ENCODE data around the gene AHSG. TPM values are rescaled to one million over a fixed set of nuclear protein-coding genes. Genes with fewer than 3 reads are reported as not detected.
A peak's percentile ranks its signal among the peaks of the same experiment; 100 is the strongest.

AHSG gene
- total RNA-seq, 4 donors from 2014 or later = not detected

GRCh38 chr3:186614597-186615483 lies 2.0 kb downstream of the AHSG start:
- Histone ChIP-seq H3K27me3 (no peaks in the 10 kb centered on the region), H3K9me3 (no peaks in the 10 kb centered on the region), H3K4me1 (no peaks in the 10 kb centered on the region), H3K27ac (no peak overlapping the region), H3K4me3 (no peak overlapping the region), H3K36me3 (no peaks in the 10 kb centered on the region)
- intact Hi-C loops (cut with DNase I; ENCODE audit: low total_unique reads) = no loop called here
- TF ChIP-seq, protein P1, sequence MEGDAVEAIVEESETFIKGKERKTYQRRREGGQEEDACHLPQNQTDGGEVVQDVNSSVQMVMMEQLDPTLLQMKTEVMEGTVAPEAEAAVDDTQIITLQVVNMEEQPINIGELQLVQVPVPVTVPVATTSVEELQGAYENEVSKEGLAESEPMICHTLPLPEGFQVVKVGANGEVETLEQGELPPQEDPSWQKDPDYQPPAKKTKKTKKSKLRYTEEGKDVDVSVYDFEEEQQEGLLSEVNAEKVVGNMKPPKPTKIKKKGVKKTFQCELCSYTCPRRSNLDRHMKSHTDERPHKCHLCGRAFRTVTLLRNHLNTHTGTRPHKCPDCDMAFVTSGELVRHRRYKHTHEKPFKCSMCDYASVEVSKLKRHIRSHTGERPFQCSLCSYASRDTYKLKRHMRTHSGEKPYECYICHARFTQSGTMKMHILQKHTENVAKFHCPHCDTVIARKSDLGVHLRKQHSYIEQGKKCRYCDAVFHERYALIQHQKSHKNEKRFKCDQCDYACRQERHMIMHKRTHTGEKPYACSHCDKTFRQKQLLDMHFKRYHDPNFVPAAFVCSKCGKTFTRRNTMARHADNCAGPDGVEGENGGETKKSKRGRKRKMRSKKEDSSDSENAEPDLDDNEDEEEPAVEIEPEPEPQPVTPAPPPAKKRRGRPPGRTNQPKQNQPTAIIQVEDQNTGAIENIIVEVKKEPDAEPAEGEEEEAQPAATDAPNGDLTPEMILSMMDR (IDR thresholded peaks at IDR 0.05) = peak; percentile 80 to 96 (median 88)
- no peak for TF ChIP-seq POLR2A (IDR thresholded peaks at IDR 0.05)
- peak; percentile 59 to 66 for DNase-seq

DNA sequence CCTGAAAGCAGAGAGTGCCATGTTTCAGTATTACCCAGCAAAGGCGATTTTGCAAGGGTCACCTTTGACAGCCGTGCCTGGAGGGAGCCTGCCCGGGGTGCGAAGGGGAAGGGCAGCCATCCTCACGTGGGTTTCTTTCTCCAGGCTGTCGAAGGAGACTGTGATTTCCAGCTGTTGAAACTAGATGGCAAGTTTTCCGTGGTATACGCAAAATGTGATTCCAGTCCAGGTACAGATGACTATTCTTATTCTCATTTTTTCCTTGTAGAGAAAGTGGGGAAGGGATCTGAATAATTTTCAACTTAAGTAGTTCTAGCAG lies 3.4 kb downstream of the AHSG start:
- no peak overlapping the region for H3K27ac ChIP-seq
- H3K4me3 ChIP-seq = no peak overlapping the region
- H3K4me1 ChIP-seq = no peaks in the 10 kb centered on the region
- H3K36me3 ChIP-seq = no peaks in the 10 kb centered on the region
- intact Hi-C loops (cut with DNase I; ENCODE audit: low total_unique reads) = no loop called here
- DNase-seq = no peak
- H3K27me3 ChIP-seq = no peaks in the 10 kb centered on the region
- no peak for TF ChIP-seq POLR2A (IDR thresholded peaks at IDR 0.05)
- TF ChIP-seq, protein P1 (IDR thresholded peaks at IDR 0.05) = no peak
- no peaks in the 10 kb centered on the region for H3K9me3 ChIP-seq

- H3K4me3 ChIP-seq = no peak overlapping the region
Observed at GRCh38 chr3:186617036-186617946, 4.4 kb downstream of the AHSG start.

DNA sequence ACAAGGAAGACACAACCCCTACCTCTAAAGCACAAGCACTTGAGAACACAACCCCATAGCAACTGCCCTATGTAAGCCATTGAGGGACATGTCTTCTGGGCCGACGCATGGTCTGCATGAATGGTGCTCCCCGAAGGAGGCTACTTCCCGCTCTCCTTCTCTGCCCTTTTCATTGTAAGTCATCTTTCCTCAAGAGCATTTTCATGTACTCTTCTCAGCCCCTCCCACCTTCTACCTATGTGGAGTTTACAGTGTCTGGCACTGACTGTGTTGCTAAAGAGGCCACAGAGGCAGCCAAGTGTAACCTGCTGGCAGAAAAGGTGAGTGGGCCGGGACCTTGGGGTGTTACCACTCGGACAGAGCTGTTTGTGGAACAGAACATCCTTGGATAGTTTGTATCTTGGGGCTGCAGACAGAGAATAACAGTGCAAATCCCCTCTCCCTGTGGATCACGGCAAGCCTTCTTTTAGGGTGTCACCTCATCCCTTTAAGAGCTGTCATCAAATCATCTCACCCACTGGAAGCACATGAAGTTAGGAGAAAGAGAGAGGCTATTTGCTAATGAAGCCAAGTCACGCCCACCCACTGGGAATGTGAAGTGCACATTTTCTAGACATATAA lies 5.6 kb downstream of the AHSG start:
- H3K4me1 ChIP-seq = no peaks in the 10 kb centered on the region
- no peak overlapping the region for H3K4me3 ChIP-seq
- no peaks in the 10 kb centered on the region for H3K27me3 ChIP-seq
- TF ChIP-seq, protein P1 (IDR thresholded peaks at IDR 0.05) = no peak
- TF ChIP-seq POLR2A (IDR thresholded peaks at IDR 0.05) = no peak
- H3K36me3 ChIP-seq = no peaks in the 10 kb centered on the region
- no peaks in the 10 kb centered on the region for H3K9me3 ChIP-seq
- no peak for DNase-seq
- intact Hi-C loops (cut with DNase I; ENCODE audit: low total_unique reads) = no loop called here
- H3K27ac ChIP-seq = no peak overlapping the region

More at GRCh38 chr3:186617036-186617946, 4.4 kb downstream of the AHSG start:
- intact Hi-C loops (cut with DNase I; ENCODE audit: low total_unique reads) = no loop called here
- H3K9me3 ChIP-seq = no peaks in the 10 kb centered on the region
- DNase-seq = peak; percentile 67 to 70
- no peak overlapping the region for H3K27ac ChIP-seq
- TF ChIP-seq, protein P1 (IDR thresholded peaks at IDR 0.05) = peak; percentile 66 to 69 (median 68)
- TF ChIP-seq POLR2A (IDR thresholded peaks at IDR 0.05) = no peak
- no peaks in the 10 kb centered on the region for H3K36me3 ChIP-seq
- H3K27me3 ChIP-seq = no peaks in the 10 kb centered on the region
- no peaks in the 10 kb centered on the region for H3K4me1 ChIP-seq
